Measurements from ENCODE around the gene NFIC.
"Not testable (repeated sequence)": the region's sequence is repeated elsewhere in the genome, so short reads cannot be mapped to it uniquely, and the experiment has no call there.

NFIC gene

GRCh38 chr19:3365836-3366752, at the start of gene NFIC:
Gene NFIC (plus strand): TSS chr19:3366583. CDS start chr19:3366637, 54 bp downstream.
- peak; percentile 32 for DNase-seq

DNA sequence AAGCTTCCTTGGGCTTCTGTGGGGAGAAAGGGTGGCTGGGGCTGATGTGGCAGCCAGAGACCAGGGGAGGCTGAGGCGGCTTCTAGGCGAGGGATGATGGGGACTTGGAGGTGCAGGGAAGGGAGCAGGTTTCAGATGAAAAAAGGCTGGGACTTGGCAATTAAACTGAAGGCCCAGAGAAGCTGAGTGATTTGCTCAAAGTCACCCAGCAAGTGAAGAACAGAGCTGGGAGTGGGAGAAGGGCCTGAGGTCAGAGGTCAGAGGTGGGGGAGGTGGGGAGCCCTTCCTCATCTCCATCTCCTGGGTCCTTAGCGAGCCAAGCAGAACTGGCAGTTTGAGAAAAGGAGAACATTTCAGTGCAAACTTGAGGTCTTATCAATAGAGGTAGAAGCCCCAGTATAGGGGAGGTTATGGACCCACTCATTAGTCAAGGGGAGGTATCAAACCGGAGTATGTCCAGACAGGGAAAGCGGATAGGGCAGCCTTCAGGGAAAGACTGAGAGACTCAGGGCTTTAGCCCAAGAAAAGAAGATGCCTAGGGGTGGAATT, 49.6 kb upstream of the NFIC start:
- DNase-seq = no peak

- DNase-seq = no peak
Measured at GRCh38 chr19:3319643-3320353, 46.6 kb upstream of the NFIC start.

GRCh38 chr19:3320354-3320670, 46.1 kb upstream of the NFIC start:
- DNase-seq = no peak

DNA sequence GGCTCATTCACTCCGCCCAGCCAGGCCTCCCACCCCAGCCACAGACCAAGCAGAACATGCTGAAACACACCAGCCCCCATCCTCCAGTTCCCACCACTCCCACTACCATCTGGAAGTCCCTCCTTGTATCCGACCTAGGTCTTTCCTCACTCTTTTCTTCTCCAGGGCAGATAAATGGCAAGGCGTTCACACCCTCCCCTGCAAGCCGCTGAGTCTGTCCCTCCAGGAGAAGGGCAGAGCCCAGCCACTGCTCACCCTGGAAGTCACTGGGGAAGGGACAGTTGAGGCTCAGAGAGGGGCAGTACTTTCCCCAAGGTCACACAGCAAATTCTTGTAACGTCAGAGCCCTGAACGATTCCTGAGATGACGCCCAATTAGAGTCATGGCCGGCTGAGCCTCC, 45.5 kb upstream of the NFIC start:
- DNase-seq = no peak

DNA sequence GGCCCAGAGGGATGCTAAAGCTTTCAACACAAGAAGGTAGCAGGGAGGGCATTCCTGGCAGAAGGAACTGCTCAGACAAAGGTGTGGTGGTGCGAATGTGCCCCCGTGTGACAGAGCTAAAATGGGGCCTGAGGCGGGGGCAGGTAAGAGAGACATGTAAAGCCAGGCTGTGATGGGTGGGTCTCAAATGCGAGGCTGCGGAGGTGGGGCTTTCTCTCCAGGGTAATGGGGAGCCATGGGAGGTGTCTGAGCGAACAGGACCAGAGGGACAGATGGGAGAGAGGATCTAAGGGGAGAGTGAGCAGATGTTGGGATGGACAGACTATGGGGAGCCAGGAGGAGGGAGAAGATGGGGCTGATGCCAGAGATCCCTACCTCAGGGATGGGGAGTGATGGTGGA, 44.7 kb upstream of the NFIC start:
- DNase-seq = no peak

DNA sequence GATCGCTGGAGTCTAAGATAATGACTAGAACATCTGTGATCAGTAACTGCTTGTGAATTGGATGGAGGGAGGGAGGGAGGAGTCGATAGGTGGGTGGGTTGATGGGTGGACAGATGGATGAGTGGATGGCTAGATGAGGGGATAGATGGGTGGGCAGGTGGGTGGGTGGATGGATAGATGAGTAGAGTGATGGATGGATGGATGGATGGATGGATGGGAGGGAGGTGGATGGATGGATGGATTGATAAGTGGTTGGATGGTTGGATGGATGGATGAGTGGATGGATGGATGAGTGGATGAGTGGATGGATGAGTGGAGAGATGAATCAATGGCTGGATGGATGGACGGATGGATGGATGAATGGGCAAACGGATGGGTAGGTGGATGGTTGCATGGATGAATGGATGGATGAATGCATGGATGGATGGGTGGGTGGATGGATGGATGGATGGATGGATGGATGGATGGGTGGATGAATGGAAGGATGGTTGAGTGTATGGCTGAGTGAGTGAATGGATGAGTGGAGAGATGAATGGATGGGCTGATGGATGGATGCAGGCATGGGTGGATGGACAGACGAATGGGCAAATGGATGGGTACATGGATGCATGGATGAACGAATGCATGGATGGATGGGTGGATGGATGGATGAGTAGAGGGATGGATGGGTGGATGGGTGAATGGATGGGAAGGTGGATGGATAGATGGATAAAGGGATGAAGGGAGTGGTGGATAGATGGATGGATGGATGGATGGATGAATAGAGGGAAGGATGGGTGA, 44.0 kb upstream of the NFIC start:
- no peak for DNase-seq

GRCh38 chr19:3323026-3323425, 43.4 kb upstream of the NFIC start:
- DNase-seq = no peak

DNA sequence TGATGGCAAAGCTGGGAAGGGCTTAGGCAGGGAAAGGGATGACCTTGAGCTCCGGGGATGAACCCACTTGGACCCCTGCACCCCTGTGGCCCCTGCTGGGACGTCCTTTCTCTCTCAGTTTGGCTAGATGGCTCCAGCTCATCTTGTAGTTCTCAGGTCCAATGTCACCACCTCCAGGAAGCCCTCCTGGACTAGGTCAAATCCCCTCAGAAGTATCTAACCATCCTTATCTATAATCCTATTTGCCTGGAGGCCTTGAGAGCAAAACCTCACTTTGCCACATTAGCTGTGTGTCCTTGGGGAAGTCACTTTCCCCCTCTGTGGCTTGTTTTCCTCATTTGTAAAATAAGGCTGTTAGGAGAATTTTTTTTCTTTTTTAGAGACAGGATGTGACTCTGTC, 42.7 kb upstream of the NFIC start:
- DNase-seq = no peak

- DNase-seq = no peak
Measured at GRCh38 chr19:3324405-3324856, 42.0 kb upstream of the NFIC start.

DNA sequence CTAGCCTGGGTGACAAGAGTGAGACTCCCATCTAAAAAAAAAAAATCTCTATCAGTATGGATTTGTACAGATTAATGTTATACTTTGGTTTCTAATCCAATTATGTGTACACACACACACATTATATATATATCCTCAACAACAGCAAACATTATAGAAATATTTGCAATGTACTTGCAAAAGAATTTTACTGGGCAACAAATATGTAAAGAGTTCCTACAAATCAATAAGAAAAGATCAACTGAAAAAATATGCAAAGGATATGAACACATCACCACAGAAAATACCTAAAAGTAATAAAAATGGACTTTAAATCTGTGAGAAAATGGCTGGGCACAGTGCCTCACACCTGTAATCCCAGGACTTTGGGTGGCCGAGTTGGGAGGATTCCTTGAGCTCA, 40.9 kb upstream of the NFIC start:
- no peak for DNase-seq

DNA sequence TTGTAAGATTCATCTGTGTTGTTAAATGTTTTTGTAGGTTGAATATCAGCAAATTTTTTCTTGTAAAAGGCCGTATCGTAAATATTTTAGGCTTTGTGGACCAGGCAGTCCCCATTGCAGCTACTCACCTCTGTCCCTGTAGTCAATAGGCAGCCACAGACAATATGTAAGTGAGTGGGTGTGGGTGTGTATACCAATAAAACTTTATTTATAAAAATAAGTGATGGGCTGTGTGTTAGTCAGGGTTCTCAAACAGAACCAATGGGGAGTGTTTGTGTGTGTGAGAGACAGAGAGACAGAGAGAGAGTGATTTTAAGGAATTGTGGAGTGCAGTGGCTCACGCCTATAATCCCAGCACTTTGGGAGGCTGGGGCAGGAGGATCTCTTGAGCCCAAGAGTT, 37.6 kb upstream of the NFIC start:
- no peak for DNase-seq

DNA sequence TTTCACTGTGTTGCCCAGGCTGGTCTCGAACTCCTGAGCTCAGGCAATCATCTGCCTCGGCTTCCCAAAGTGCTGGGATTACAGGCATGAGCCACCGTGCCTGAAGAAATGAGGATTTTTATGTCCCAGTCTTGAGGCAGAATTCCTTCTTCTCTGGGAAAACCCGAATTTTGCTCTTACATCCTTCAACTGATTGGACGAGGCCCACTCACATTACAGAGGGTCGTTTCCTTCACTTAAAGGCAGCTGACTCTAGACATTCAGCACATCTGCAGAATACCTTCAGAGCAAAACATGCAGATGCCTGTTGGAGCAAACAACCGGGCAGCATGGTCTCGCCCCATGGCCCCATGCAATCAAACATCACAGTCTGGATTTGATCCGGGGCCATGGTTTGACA, 36.3 kb upstream of the NFIC start:
- no peak for DNase-seq

- DNase-seq = not testable (repeated sequence)
Measured at GRCh38 chr19:3332232-3332631, 34.2 kb upstream of the NFIC start.

GRCh38 chr19:3333020-3333583, 33.3 kb upstream of the NFIC start:
- DNase-seq = no peak

DNA sequence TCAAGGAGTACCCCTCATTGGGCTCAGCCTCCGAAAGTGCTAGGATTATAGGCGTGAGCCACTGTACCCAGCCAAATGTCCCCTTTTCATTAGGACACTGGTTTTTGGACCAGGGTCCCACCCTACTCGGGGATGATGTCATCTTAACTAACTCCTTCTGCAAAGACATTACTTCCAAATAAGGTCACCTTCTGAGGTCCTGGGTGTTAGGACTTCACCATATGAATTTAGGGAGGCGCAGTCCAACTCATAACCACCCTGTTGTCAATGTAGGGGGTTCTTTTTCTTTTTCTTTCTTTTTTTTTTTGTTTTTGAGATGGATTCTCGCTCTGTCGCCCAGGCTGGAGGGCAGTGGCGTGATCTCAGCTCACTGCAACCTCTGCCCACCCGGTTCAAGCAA, 32.7 kb upstream of the NFIC start:
- DNase-seq = no peak

- DNase-seq = not testable (repeated sequence)
Measured at GRCh38 chr19:3334749-3335430, 31.5 kb upstream of the NFIC start.

- DNase-seq = no peak
Measured at GRCh38 chr19:3335431-3336350, 30.7 kb upstream of the NFIC start.

- no peak for DNase-seq
Measured at GRCh38 chr19:3336351-3336679, 30.1 kb upstream of the NFIC start.

DNA sequence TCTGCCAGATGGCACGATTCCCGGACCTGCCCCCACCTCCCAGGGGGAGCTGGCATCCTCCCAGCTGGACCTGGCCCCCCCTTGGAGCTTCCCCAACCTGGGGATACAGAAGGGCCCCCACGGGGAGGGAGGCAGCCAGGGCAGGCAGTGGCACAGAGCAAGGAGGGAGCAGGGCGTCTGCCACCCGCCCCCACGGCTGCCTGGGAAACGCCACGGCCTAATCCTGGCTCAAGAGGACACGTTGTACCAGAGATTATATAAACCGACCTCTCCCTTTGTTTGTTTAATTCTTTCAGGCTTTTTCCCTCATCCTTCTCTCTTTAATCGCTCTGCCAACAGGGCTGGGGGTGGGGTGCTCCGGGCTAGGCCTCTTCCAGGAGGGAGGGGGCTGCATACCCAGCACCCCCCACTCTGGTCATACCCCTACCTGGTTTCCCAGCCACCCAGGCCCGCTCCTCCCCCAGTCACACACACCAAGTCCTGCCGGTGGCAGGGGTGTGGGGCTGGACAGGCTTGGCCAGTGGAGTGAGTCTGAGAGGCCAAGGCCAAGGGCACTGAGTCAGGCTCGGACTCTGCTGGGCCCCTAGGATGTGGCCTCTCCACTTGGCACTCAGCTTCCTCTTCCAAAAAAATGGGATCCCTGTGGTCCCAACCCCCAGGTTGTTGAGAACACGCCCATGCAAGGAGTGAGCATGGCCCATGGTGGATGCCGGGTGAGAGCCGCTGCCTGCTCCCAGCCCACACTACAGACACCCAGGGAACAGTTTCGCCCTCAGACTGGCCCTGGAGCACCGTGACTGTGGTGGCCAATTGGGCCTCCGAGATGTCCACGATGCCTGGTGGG, 29.5 kb upstream of the NFIC start:
- peak; percentile 43 for DNase-seq
